A549 (cell line): ENCODE measurements around the gene BBS4. TPM values are rescaled to one million over a fixed set of nuclear protein-coding genes. Genes with fewer than 3 reads are reported as not detected.

Experiments
- ATAC-seq, 2 experiments: fragments of 200-7000 bp in 1 of 2; fragments of >200 bp in 1 of 2; cut with Nextera tagmentation in 1 of 2; cut with Tn5 transposase in 1 of 2; 3 replicates each; pipeline versions ENCODE4 v1.8.0 to v1.9.1; 2018 to 2020; ENCODE audit warnings: mild to moderate bottlenecking in 1 of 2, moderate library complexity in 1 of 2
- CTCF ChIA-PET: fragments of 300-600 bp; sonication (Branson Sonifier 250); formaldehyde crosslinking; extraction: SDS; loops from one replicate; lab custom pipeline; 2021; ENCODE audit warnings: antibody characterized with exemption, inconsistent platforms; lab: Yijun Ruan, JAX
- POLR2A ChIA-PET: fragments of 350-600 bp; formaldehyde crosslinking; extraction: SDS; loops from one replicate; lab custom pipeline; 2021; ENCODE audit warnings: antibody characterized with exemption, inconsistent platforms; lab: Yijun Ruan, JAX
- DNase-seq, 2 experiments: peaks; one replicate each; pipeline versions ENCODE4 v3.0.0 to v3.0.0-alpha.2; 2011 to 2016; ENCODE audit warnings: low read depth in 1 of 2, low spot score in 1 of 2
- FAIRE-seq: peaks from 2 replicates; lab custom pipeline; 2011; peaks lifted over from hg19 to GRCh38; lab: Jason Lieb, UNC
- H3K27ac ChIP-seq, 2 experiments: fragments of >200 bp; sonication (Bioruptor Twin); formaldehyde crosslinking; 3 replicates each; pipeline ENCODE4 v1.5.1; 2016 to 2017
- H3K4me1 ChIP-seq: fragments of >200 bp; sonication (Bioruptor Twin); formaldehyde crosslinking; 3 replicates; pipeline ENCODE4 v1.6.1; 2016
- H3K4me2 ChIP-seq: fragments of >200 bp; sonication (Bioruptor Twin); formaldehyde crosslinking; 3 replicates; pipeline ENCODE4 v1.6.1; 2016
- H3K4me3 ChIP-seq: fragments of >200 bp; sonication (Bioruptor Twin); formaldehyde crosslinking; 3 replicates; pipeline ENCODE4 v1.5.1; 2016
- H3K9me3 ChIP-seq: fragments of >200 bp; sonication (Bioruptor Twin); formaldehyde crosslinking; 3 replicates; pipeline ENCODE4 v1.6.1; 2016
- ATOH8 ChIP-seq: fragments of 250-450 bp; sonication (Bioruptor Pico); IDR thresholded peaks from 2 replicates; pipeline ENCODE4 v1.5.0; 2020; ENCODE audit warnings: low read depth, mild to moderate bottlenecking, moderate library complexity
- CBX8 ChIP-seq: fragments of 200-600 bp; sonication (generic); IDR thresholded peaks from 2 replicates; pipeline ENCODE4 v1.6.1; 2016
- CHD2 ChIP-seq: fragments of 150-350 bp; IDR thresholded peaks from 2 replicates; pipeline ENCODE4 v1.6.1; 2014; ENCODE audit warnings: low read length; ENCODE audit not compliant: partially characterized antibody
- EHF ChIP-seq: fragments of 250-450 bp; sonication (Bioruptor Pico); IDR thresholded peaks from 2 replicates; pipeline ENCODE4 v1.5.0; 2020; ENCODE audit warnings: mild to moderate bottlenecking
- EHMT2 ChIP-seq: fragments of 200-600 bp; sonication (generic); IDR thresholded peaks from 2 replicates; pipeline ENCODE4 v1.6.1; 2016; ENCODE audit warnings: antibody characterized with exemption, low read depth, mild to moderate bottlenecking, moderate library complexity
- EP300 ChIP-seq, 2 experiments: fragments of >200 bp; sonication (Bioruptor Twin); formaldehyde crosslinking; IDR thresholded peaks; 2 replicates in 1 of 2; 3 replicates in 1 of 2; pipeline ENCODE4 v1.6.1; 2016 to 2017
- FOSB ChIP-seq: fragments of 250-450 bp; sonication (Bioruptor Pico); IDR thresholded peaks from 2 replicates; pipeline ENCODE4 v1.5.0; 2020; ENCODE audit warnings: mild to moderate bottlenecking, moderate library complexity
- FOXS1 ChIP-seq: fragments of 250-450 bp; sonication (Bioruptor Pico); IDR thresholded peaks from 2 replicates; pipeline ENCODE4 v1.5.0; 2020; ENCODE audit warnings: mild to moderate bottlenecking, moderate library complexity
- HDAC2 ChIP-seq: fragments of 200-600 bp; sonication (generic); IDR thresholded peaks from 2 replicates; pipeline ENCODE4 v1.6.1; 2016
- JUN ChIP-seq, 2 experiments: fragments of >200 bp; sonication (Bioruptor Twin); formaldehyde crosslinking; IDR thresholded peaks; 2 replicates in 1 of 2; 3 replicates in 1 of 2; pipeline ENCODE4 v1.6.1; 2016 to 2017
- JUNB ChIP-seq: fragments of >200 bp; sonication (Bioruptor Twin); formaldehyde crosslinking; IDR thresholded peaks from 2 replicates; pipeline ENCODE4 v1.6.1; 2016
- KDM5A ChIP-seq: fragments of 200-600 bp; sonication (generic); IDR thresholded peaks from 2 replicates; pipeline ENCODE4 v1.6.1; 2016; ENCODE audit warnings: antibody characterized with exemption, mild to moderate bottlenecking
- MAX ChIP-seq: IDR thresholded peaks from 2 replicates; pipeline ENCODE4 v1.6.1; 2012
- NFE2L2 ChIP-seq: fragments of 150-350 bp; conservative IDR thresholded peaks from 2 replicates; pipeline ENCODE4 v1.6.1; 2014; ENCODE audit warnings: low read length
- NR3C1 ChIP-seq: fragments of >200 bp; sonication (Bioruptor Twin); formaldehyde crosslinking; IDR thresholded peaks from 3 replicates; pipeline ENCODE4 v1.6.1; 2017
- RAD21 ChIP-seq, 2 experiments: fragments of >200 bp in 1 of 2; sonication (Bioruptor Twin) in 1 of 2; formaldehyde crosslinking in 1 of 2; IDR thresholded peaks in 1 of 2; conservative IDR thresholded peaks in 1 of 2; 2 replicates in 1 of 2; 3 replicates in 1 of 2; pipeline ENCODE4 v1.6.1; 2012 to 2018; ENCODE audit warnings: inconsistent platforms in 1 of 2
- RFX5 ChIP-seq: fragments of 450-650 bp; IDR thresholded peaks from 2 replicates; pipeline ENCODE4 v1.7.1; 2014; ENCODE audit warnings: antibody characterized with exemption, mild to moderate bottlenecking, moderate library complexity
- TFCP2L1 ChIP-seq: fragments of 250-450 bp; sonication (Bioruptor Pico); IDR thresholded peaks from 2 replicates; pipeline ENCODE4 v1.5.0; 2021; ENCODE audit warnings: mild to moderate bottlenecking
- ZFP36 ChIP-seq: fragments of 450-650 bp; IDR thresholded peaks from 2 replicates; pipeline ENCODE4 v1.6.1; 2014; ENCODE audit warnings: borderline replicate concordance; ENCODE audit not compliant: partially characterized antibody
- ZSCAN20 ChIP-seq: fragments of 250-450 bp; sonication (Bioruptor Pico); IDR thresholded peaks from 2 replicates; pipeline ENCODE4 v1.8.0; 2022; ENCODE audit warnings: mild to moderate bottlenecking, moderate library complexity
- WGBS: methylation state at CpG from one replicate; pipeline ENCODE4 v1.1.6; 2017; ENCODE audit errors: missing lambda C conversion rate; 5-methylcytosine and 5-hydroxymethylcytosine counted together
- polyA plus RNA-seq, 4 experiments: library from polyadenylated mRNA; depleted of rRNA in 3 of 4; stranded (reverse); fragments of >200 nt; fragmentation: RNase III in 1 of 4; extraction: RNeasy Plus Mini Kit Qiagen cat#74134 plus additional on column Dnase treatment in 1 of 4; gene quantifications; 2 replicates in 3 of 4; 3 replicates in 1 of 4; pipeline ENCODE4 v1.2.3, GENCODE V29; 2011 to 2017
- TF ChIP-seq, protein P1 (sequence below): fragments of 150-350 bp; IDR thresholded peaks from 2 replicates; pipeline ENCODE4 v1.6.1; 2014; ENCODE audit warnings: low read depth, mild to moderate bottlenecking, low read length
- TF ChIP-seq, protein P2 (sequence below): fragments of 250-450 bp; sonication (Bioruptor Pico); IDR thresholded peaks from 2 replicates; pipeline ENCODE4 v1.5.0; 2021; ENCODE audit warnings: mild to moderate bottlenecking, moderate library complexity, borderline replicate concordance
- TF ChIP-seq, protein P3 (sequence below): fragments of 200-600 bp; sonication (generic); IDR thresholded peaks from 2 replicates; pipeline ENCODE4 v1.6.1; 2016; ENCODE audit warnings: antibody characterized with exemption, mild to moderate bottlenecking, moderate library complexity
- TF ChIP-seq, protein P4 (sequence below): fragments of 450-650 bp; IDR thresholded peaks from 2 replicates; pipeline ENCODE4 v1.6.1; 2014; ENCODE audit warnings: antibody characterized with exemption
- TF ChIP-seq, protein P5 (sequence below): fragments of >200 bp; sonication (Bioruptor Twin); formaldehyde crosslinking; IDR thresholded peaks from 3 replicates; pipeline ENCODE4 v1.6.1; 2016

Gene BBS4
- polyA plus RNA-seq, 2 of the 4 experiments (the other 2 are of a cell fraction), result 22.6 to 40.4 TPM

GRCh38 chr15:72766780-72767179, 80.8 kb downstream of the BBS4 start:
- ATAC-seq, result no peak
- Histone ChIP-seq H3K27ac (no peak overlapping the region), H3K4me2 (no peak overlapping the region), H3K9me3 (peaks cover 25% of the 10 kb centered on the region), H3K4me3 (no peak overlapping the region), H3K4me1 (no peaks in the 10 kb centered on the region)
- TF ChIP-seq RAD21 (conservative IDR thresholded peaks at IDR 0.05 in 1 of 2, IDR thresholded peaks at IDR 0.05 in 1 of 2) (no peak), JUNB (no peak), MAX (no peak), RFX5 (no peak), HDAC2 (no peak), CHD2 (no peak), NR3C1 (no peak)
- TF ChIP-seq, protein P1, sequence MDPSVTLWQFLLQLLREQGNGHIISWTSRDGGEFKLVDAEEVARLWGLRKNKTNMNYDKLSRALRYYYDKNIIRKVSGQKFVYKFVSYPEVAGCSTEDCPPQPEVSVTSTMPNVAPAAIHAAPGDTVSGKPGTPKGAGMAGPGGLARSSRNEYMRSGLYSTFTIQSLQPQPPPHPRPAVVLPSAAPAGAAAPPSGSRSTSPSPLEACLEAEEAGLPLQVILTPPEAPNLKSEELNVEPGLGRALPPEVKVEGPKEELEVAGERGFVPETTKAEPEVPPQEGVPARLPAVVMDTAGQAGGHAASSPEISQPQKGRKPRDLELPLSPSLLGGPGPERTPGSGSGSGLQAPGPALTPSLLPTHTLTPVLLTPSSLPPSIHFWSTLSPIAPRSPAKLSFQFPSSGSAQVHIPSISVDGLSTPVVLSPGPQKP, result no peak
- TF ChIP-seq, protein P2, sequence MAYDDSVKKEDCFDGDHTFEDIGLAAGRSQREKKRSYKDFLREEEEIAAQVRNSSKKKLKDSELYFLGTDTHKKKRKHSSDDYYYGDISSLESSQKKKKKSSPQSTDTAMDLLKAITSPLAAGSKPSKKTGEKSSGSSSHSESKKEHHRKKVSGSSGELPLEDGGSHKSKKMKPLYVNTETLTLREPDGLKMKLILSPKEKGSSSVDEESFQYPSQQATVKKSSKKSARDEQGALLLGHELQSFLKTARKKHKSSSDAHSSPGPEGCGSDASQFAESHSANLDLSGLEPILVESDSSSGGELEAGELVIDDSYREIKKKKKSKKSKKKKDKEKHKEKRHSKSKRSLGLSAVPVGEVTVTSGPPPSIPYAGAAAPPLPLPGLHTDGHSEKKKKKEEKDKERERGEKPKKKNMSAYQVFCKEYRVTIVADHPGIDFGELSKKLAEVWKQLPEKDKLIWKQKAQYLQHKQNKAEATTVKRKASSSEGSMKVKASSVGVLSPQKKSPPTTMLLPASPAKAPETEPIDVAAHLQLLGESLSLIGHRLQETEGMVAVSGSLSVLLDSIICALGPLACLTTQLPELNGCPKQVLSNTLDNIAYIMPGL (CRISPR knock-in tag), result no peak
- TF ChIP-seq, protein P3, sequence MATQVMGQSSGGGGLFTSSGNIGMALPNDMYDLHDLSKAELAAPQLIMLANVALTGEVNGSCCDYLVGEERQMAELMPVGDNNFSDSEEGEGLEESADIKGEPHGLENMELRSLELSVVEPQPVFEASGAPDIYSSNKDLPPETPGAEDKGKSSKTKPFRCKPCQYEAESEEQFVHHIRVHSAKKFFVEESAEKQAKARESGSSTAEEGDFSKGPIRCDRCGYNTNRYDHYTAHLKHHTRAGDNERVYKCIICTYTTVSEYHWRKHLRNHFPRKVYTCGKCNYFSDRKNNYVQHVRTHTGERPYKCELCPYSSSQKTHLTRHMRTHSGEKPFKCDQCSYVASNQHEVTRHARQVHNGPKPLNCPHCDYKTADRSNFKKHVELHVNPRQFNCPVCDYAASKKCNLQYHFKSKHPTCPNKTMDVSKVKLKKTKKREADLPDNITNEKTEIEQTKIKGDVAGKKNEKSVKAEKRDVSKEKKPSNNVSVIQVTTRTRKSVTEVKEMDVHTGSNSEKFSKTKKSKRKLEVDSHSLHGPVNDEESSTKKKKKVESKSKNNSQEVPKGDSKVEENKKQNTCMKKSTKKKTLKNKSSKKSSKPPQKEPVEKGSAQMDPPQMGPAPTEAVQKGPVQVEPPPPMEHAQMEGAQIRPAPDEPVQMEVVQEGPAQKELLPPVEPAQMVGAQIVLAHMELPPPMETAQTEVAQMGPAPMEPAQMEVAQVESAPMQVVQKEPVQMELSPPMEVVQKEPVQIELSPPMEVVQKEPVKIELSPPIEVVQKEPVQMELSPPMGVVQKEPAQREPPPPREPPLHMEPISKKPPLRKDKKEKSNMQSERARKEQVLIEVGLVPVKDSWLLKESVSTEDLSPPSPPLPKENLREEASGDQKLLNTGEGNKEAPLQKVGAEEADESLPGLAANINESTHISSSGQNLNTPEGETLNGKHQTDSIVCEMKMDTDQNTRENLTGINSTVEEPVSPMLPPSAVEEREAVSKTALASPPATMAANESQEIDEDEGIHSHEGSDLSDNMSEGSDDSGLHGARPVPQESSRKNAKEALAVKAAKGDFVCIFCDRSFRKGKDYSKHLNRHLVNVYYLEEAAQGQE, result no peak
- DNase-seq, result no peak
- ChIA-PET POLR2A (no interaction called here), CTCF (interaction anchor here (1.2 to 3.2 kb wide), 5 partner anchors 11 to 45 kb away, joined by 4 to 12 read pairs (median 6); no protein-coding TSS in a partner anchor)
- FAIRE-seq, result no peak
- 87% methylated on average over 2 of the region's 2 CpGs for WGBS

DNA sequence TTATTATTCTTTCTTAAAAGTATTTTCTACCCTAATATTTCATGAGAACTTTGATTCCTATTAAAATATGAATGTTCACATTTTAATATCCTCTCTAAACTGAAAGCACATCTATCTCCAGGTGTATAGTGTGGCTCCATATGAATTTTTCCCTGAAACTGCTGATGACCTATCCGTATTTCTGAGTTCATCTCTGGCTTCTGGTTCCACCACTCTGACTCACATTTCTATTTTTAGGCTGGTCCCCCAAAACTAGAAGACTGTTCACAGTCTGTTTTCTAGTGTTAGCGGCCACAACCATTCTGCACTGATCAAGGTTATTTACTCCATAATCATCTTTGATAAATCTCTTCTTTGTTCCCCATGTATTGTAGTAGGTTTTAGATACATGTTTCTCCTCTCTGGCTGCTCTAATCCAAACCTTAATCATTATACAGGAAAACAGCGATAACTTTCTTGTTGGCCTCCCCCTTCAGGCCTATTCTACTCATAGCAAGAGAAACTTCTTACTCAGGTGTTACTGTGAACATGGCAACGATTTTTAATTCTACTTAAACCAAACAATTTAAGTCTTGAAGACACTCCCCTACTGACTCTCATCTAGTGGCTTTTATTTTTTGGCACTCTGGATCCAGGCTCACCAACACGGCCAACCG, 84.8 kb downstream of the BBS4 start:
- ATAC-seq, result peak; percentile 65 to 68
- no peak overlapping the region for H3K27ac ChIP-seq
- CTCF ChIA-PET, result interaction anchor here (1.8 kb wide), 1 partner anchor 15 kb away, joined by 4 read pairs; no protein-coding TSS in a partner anchor
- no peak overlapping the region for H3K4me2 ChIP-seq
- POLR2A ChIA-PET, result no interaction called here
- no peak overlapping the region for H3K4me3 ChIP-seq
- TF ChIP-seq FOSB (CRISPR knock-in tag) (no peak), RFX5 (no peak), ZFP36 (no peak), EHF (CRISPR knock-in tag) (no peak), CBX8 (no peak), NR3C1 (no peak), FOXS1 (CRISPR knock-in tag) (no peak), JUN (IDR thresholded peaks at IDR 0.05) (no peak), EHMT2 (no peak), TFCP2L1 (CRISPR knock-in tag) (no peak), KDM5A (no peak), NFE2L2 (no peak), ATOH8 (CRISPR knock-in tag) (no peak), EP300 (IDR thresholded peaks at IDR 0.05) (no peak), ZSCAN20 (CRISPR knock-in tag) (no peak), CHD2 (no peak)
- TF ChIP-seq, protein P4, sequence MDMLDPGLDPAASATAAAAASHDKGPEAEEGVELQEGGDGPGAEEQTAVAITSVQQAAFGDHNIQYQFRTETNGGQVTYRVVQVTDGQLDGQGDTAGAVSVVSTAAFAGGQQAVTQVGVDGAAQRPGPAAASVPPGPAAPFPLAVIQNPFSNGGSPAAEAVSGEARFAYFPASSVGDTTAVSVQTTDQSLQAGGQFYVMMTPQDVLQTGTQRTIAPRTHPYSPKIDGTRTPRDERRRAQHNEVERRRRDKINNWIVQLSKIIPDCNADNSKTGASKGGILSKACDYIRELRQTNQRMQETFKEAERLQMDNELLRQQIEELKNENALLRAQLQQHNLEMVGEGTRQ, result no peak
- TF ChIP-seq, protein P5, sequence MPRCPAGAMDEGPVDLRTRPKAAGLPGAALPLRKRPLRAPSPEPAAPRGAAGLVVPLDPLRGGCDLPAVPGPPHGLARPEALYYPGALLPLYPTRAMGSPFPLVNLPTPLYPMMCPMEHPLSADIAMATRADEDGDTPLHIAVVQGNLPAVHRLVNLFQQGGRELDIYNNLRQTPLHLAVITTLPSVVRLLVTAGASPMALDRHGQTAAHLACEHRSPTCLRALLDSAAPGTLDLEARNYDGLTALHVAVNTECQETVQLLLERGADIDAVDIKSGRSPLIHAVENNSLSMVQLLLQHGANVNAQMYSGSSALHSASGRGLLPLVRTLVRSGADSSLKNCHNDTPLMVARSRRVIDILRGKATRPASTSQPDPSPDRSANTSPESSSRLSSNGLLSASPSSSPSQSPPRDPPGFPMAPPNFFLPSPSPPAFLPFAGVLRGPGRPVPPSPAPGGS, result no peak
- H3K9me3 ChIP-seq, result peaks cover 25% of the 10 kb centered on the region
- WGBS, result 72% methylated on average over 6 of the region's 6 CpGs
- no peak for FAIRE-seq
- H3K4me1 ChIP-seq, result no peaks in the 10 kb centered on the region
- peak; percentile 18 to 33 for DNase-seq
